AG10803 (cell line): ENCODE results near the gene BIVM.
"Not testable (repeated sequence)": the region's sequence is repeated elsewhere in the genome, so short reads cannot be mapped to it uniquely, and the experiment has no call there.

ENCODE experiments used
- DNase-seq: peaks from one replicate; pipeline ENCODE4 v3.0.0; 2010; ENCODE audit warnings: low read depth
- H3K4me3 ChIP-seq: 2 replicates; pipeline ENCODE4 v1.5.1; 2011; ENCODE audit warnings: mild to moderate bottlenecking, low read length, control low read depth
- CTCF ChIP-seq: conservative IDR thresholded peaks from 2 replicates; pipeline ENCODE4 v1.5.1; 2011; ENCODE audit warnings: mild to moderate bottlenecking, low read length, control low read depth, inconsistent platforms

The BIVM gene

DNA sequence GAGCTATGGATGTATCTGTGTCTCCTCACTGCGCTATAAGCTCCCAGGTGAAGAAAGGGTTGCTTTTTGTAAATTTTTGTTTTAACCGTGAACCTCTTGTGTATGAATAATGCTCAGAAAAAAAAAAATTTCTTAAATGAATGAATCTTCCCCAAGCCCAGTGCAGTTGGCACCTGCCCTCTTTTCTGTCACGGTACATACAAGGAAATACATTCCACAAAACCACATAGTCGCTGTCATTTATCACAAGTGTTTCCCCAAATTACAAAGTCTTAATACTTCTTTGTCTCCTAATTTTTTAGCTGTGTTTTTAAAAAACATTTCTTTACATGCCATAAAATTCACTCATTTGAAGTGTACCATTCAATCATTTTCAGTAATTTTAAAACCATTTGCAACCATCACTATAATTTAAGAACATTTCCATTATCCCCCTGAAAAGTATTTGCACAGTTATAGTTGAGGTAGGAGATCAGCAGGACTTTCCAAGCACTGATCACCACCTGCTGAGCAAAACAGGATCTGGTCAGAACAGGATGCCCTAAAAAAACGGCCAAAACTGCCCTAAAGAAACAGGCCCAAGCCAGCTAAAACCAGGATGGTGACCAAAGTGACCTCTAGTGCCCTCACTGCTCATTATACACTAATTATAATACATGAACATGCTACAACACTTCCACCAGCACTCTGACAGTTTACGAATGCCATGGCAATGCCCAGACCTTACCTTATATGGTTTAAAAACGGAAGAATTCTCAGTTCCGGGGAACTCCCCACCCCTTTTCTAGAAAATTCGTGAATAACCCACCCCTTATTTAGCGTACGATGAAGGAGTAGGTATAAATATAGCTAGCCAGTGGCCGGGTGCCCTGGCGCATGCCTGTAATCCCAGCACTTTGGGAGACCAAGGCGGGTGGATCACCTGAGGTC, 24.1 kb upstream of the BIVM start:
- DNase-seq = no peak
- H3K4me3 ChIP-seq = no peak overlapping the region
- no peak for TF ChIP-seq CTCF

DNA sequence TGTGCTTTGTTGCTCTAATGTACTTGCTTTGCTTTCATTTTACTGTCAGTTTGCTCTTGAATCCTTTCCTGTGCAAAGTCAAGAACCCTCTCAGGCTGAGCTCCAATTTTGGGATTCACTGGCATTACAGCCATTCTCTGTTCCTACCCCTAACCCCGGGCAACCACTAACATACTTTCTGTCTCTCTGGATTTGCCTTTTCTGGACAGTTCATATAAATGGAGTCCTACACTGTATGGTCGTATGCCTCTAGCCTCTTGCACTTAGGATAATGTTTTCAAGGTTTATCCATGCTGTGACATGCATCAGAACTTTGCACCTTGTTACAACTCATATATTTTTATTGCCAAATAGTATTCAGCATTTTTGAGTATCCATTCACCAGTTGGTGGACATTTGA, 22.6 kb upstream of the BIVM start:
- H3K4me3 ChIP-seq = no peak overlapping the region
- DNase-seq = no peak
- TF ChIP-seq CTCF = no peak

DNA sequence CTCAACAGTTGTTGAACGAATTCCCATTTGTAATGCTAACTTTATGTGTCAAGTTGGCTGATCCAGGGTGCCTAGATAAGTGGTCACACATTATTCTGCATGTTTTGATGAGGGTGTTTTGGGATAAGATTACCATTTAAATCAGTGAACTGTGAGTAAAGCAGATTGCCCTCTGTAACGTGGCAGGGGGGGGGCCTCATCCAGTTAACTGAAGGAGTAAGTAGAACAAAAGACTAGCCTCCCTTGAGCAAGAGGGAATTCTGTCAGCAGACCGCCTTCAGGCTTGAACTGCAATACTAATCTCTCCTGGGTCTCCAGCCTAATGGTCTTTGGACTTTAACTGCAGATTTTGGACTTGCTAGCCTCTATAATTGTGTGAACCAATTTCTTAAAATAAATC, 21.2 kb upstream of the BIVM start:
- DNase-seq = no peak
- no peak overlapping the region for H3K4me3 ChIP-seq
- no peak for TF ChIP-seq CTCF

- TF ChIP-seq CTCF = no peak
- DNase-seq = no peak
- no peak overlapping the region for H3K4me3 ChIP-seq
These were observed 19.3 kb upstream of the BIVM start for GRCh38 chr13:102779436-102780159.

- DNase-seq, H3K4me3 ChIP-seq: not testable (repeated sequence)
These were observed 18.3 kb upstream of the BIVM start for GRCh38 chr13:102780656-102781055.

DNA sequence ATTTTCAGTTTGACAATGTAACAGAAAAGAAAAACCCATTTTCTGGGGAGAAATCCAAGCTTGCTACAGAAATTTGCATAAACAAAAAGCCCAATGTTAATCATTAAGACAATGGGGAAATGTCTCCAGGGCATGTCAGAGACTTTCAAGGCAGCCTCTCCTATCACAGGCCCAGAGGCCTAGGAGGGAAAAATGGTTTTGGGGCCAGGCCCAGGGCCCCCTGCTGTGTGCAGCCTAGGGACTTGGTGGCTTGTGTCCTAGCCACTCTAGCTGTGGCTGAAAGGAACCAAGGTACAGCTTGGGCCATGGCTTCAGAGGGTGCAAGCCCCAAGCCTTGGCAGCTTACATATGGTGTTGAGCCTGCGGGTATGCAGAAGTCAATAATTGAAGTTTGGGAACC, 17.3 kb upstream of the BIVM start:
- no peak for DNase-seq
- no peak overlapping the region for H3K4me3 ChIP-seq
- TF ChIP-seq CTCF = no peak

DNA sequence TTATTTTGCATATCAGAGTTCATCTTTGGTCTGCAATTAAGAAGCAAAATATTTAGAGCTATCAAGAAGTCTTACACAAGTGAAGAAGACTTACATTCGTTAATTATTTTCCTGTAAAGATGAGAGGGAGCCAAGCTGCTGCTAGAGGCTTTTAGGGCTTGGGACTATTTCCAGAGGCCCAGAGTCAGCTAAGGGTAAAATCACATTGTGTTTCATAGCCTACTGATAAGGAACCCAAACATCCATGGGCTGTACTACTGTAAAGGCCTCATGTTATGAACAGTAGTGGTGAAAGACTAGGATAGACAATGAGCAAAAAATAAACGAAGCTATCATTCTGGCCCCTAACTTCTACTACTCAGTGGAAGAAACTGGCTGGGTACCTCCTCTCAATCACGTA, 14.4 kb upstream of the BIVM start:
- DNase-seq = no peak
- no peak overlapping the region for H3K4me3 ChIP-seq
- TF ChIP-seq CTCF = no peak
